ENCODE data around the gene FGD3.

The FGD3 gene

DNA sequence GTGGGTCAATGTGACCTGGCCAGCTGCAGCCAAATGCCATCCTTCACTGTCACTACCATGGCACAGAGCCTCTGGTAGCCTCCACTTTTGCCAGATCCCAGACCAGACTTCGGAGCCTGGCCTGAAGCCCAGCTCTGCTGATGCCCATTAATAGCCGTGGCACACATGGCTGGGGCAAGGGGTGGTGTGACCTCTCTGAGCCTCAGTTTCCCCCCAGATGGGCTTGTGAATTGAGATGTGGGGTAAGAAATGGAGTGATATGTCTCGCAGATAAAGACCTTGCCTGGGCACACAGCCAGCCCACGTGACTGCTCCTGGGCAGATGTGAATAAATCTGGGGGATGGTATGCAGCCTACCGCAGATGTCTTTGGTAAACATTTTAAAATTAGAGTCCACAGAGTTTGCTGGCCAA lies 125.1 kb downstream of the FGD3 start:
- no peak for DNase-seq (ENCODE audit: low spot score)

DNA sequence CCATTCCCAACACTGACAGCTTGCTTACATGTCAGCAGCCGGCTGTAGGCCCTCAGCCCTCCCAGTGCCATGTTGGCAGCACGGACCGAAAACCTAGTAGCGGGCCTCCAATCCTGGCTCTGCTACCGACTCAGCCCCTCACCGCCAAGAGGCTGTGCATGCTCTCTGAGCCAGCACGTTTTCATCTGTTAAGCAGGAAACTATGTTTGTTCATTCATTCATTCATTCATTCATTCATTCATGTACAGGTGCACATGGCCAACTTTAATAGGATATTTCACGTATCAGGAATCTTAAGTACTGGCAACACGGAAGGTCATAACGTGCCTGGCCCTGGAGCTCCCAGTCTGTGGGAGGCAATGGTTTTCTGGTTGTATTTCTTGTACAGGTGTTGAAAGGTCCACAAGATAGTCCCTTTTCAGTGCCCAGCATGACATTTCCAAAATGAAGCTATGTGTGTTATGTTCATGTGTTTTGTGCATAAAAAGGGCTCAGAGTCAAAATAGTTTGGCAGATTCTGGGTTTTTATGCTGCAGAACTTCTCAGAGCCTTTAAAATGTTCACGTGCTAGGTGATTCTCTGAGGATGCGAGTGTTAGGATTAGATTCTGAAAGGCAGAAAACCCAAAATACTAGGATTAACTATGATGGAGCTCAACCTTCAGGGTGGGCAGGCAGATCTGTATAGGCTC lies 128.9 kb downstream of the FGD3 start:
- no peak for DNase-seq (ENCODE audit: low spot score)

DNA sequence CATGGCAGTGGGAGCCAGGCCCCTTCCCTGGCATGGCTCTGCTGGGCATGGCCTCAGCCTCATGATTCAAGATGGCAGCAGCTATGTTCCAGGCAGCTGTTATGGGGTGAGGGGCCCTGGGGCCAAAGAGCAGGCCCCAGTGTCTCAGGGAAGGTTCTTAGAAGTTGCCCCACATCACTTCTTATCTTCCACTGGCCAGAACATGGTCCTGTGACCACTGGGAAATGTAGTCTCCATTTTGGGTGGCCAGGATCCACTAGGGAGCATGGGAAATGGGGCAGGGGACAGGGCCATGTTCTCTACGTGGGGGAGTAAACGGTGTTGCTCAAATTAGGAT lies 129.4 kb downstream of the FGD3 start:
- DNase-seq (ENCODE audit: low spot score), result no peak

DNA sequence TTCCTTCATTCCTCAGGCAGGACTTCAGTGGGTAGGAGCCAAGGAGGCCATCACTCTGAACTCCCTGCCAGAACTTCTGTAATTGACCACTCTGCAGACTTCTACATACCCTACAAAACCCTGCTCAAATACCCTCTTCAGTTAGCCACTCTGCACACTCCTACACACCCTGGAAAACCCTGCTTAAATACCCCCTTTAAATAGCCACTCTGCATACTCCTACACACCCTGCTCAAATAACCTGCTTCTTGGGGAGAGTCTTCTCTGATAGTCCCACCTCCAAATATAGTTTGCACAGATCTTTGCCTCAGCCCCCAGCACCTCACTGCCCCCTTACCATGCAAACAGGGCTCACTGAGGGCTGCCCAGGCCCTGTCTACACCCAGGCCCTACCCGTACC lies 130.0 kb downstream of the FGD3 start:
- no peak for DNase-seq (ENCODE audit: low spot score)

DNA sequence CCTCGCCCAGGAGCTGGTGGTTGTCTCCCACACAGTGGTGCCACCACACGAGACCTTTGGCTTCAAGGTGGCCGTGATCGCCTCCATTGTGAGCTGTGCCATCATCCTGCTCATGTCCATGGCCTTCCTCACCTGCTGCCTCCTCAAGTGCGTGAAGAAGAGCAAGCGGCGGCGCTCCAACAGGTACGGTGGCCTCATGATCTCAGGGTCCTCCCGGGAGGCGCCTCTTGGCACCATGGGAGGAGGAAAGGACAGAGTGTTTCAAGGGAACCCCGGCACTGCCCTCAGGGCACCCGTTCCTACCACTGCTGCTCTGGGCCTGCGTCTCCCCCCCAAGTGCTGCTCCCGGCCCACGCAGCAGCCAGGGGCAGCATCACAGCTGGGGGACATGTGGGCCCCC lies 130.5 kb downstream of the FGD3 start:
- DNase-seq (ENCODE audit: low spot score), result no peak

DNA sequence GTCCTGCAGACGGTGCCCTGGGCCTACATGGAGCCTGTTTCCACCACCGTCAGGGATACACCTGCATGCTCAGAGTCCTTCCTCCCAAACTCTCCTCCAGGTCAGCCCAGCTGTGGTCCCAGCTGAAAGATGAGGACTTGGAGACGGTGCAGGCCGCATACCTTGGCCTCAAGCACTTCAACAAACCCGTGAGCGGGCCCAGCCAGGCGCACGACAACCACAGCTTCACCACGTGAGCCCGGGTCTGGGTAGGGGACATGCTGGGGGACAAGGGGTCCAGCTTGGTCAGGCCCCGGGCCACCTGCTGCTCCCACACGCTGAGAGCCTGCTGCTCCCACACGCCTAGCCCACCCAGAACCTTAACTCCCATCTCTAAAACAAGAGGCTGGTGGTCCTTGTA lies 132.0 kb downstream of the FGD3 start:
- no peak for DNase-seq (ENCODE audit: low spot score)

DNA sequence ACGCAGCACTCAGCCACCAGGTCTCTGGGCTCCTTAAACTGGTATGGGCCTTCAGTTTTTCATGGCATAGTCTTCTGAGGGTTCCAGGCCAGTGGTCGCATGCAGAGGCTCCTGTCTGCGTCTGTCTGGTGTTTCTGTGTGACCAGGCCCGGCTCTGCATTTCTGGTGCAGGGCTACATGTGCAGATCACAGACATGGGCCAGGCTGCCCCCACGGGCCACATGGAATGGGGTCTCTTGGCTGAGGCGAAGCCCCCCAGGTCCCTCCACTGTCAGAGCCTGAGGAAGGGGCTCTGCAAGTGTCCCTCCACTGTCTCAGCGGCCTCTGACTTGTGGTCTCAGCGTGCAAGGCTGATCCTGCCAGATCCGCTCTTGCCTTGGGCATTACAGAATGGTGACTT lies 133.1 kb downstream of the FGD3 start:
- DNase-seq (ENCODE audit: low spot score), result no peak

DNA sequence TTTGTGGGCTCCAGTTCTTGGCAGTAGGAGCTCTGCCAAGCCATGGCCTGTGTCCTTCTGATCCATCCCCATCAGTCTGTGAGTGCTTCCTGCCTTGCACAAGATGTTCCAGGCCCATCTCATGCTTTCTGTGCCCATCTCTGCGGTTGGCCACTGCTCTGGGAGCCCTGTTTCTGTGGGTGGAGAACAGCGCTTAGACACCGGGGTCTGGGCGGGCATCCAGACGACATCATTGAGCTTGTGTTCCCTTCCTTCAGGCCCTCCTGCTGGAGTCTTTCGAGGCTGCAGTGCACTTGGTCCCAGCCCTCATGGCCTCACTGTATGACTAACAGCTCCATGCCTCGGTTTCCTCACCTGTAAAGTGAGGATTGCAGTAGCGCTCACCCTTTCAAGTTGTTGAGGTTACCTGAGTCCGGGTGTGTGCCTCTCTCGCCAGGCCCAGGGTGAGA lies 133.8 kb downstream of the FGD3 start:
- no peak for DNase-seq (ENCODE audit: low spot score)

DNA sequence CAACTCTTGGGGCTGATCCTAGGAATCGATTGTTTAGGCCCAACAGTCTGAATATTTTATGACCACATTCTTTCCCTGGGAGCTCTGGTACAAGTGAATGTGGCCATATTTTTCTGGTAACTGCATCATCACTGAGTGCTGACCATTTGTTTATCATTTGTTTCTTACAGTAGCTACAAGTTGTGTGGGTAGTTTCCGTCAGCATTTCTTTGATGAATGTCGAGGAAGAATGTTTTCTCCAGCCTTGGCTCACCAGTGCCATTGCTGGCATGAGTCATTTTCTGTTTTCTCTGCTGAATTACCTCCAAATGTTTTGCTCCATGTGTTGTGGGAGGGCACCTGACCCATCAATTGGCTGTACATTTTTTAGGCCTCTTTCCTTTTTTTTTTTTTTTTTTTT lies 134.6 kb downstream of the FGD3 start:
- DNase-seq (ENCODE audit: low spot score), result no peak

DNA sequence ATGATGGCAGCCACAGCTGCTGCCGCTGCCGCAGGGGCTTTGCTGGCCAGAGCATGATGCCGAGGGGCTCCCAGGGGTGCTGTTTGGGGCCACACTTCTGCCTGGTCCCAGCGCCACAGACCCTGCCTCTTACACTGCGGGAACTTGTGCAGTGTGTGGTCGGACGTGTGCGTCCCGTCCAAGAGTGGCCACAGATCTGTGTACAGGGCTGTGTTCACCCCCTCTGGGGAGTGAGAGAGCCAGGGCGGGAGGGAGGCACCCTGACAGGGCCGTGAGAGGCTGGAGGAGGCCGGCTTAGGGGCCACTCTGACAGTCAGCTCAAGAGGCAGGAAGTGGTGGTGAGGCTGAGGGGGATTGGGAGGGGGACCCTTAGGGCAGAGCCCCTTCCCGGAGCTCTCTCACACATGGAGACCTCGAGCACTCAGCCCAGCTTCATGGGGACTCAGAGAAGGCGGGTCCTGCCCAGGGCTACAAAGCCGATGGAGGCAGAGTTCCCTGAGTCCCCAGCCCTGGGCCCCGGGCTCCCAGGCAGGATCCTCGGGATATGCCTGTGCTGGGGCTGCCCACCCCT lies 135.6 kb downstream of the FGD3 start:
- DNase-seq (ENCODE audit: low spot score), result no peak

DNA sequence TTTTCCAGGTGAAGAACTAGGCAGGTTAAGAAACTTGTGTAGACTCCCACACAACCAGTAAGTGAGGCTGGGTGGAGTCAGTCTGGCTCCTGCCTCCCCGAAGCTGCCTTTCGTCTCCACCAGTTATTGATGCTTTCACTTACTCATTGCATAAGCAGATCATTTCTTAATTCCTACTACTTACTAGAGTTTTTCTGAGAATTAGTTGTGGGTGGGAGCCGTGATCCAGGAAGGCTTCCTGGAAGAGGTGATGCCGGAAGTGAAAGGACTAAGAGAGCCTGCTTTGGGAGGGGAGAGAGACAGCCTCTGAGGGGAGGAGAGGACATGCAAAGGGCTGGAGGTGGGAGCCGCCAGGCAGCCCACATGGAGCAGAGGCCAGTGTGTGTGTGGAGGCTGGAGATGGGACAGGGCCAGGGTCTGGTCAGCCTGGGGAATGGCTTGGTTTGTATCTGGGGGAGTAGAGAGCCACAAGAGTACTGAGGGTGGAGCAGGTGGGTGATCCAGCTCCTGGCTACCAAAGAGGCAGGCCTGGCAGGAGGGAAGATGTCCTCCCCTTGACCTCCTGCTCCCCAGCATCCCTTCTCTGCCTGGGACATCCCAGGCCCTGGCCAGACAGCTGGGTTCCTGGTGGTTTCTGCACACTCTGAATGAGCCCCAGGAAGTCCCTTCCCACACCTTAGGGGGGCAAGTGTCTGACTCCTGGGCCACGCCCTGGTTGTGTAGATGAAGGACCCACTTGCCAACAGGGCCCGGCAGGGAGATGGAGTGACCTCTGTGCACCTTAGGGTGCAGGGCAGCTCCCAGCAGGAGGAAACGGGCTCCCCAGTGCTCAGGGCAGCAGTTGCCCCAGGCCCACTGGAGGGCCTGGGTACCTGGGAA lies 136.5 kb downstream of the FGD3 start:
- no peak for DNase-seq (ENCODE audit: low spot score)

DNA sequence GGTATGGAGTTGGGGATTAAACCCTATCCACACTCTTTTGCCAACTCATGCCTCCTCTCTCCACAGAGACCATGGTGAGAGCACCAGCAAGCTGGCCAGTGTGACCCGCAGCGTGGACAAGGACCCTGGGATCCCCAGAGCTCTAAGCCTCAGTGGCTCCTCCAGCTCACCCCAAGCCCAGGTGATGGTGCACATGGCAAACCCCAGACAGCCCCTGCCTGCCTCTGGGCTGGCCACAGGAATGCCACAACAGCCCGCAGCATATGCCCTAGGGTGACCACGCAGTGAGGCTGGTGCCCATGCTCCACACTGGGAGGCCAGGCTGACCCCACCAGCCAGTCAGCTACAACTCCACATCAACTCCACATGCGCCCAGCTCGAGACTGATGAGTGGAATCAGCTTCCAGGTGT lies 137.2 kb downstream of the FGD3 start:
- no peak for DNase-seq (ENCODE audit: low spot score)

DNA sequence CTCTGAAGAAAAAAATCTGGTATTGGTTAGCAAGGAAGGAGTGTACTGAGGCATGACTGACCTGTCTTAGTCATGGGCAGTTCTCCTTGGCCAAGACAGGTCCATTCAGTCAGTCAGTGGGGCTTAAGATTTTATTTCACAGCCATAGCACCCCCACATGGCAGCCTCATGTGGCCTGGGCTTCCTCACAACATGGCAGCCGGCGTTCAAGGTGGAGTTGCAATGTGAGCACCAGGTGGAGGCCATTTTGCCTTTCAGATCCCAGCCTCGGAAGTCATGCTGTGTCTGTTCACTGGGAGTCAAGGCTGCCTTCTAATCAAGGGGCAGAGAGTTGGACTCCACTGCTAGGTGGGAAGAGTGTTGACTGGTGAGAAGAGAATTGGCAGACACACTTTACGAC lies 138.4 kb downstream of the FGD3 start:
- DNase-seq (ENCODE audit: low spot score), result no peak
